Measurements from ENCODE around the gene TBXA2R.

GRCh38 chr19:3656073-3656746, 49.5 kb upstream of the TBXA2R start:
- TF ChIP-seq CTCF (conservative IDR thresholded peaks at IDR 0.05; ENCODE audit: low read length) (no peak), EZH2phosphoT487 (IDR thresholded peaks at IDR 0.05; ENCODE audit: borderline replicate concordance) (no peak)

Measured in Loucy (cell line).